DMS153 treated with DMSO at 0.1 percent for 48 hours (cell line): ENCODE results near the gene ERCC2.

Source experiments
- DNase-seq: peaks from one replicate; lab custom pipeline; 2025; ENCODE audit not compliant: unreplicated experiment; lab: John Stamatoyannopoulos, UW

Gene ERCC2

GRCh38 chr19:45356760-45357444 is 13.5 kb downstream of the ERCC2 start:
- no peak for DNase-seq

GRCh38 chr19:45355910-45356309 is 14.5 kb downstream of the ERCC2 start:
- DNase-seq = no peak

- no peak for DNase-seq
These were observed 15.0 kb downstream of the ERCC2 start for GRCh38 chr19:45355402-45355801.

- no peak for DNase-seq
These were observed 16.0 kb downstream of the ERCC2 start for GRCh38 chr19:45354241-45354842.

GRCh38 chr19:45352914-45353796 is 17.2 kb downstream of the ERCC2 start:
- no peak for DNase-seq

GRCh38 chr19:45352471-45352870 is 17.9 kb downstream of the ERCC2 start:
- no peak for DNase-seq

GRCh38 chr19:45352062-45352461 is 18.3 kb downstream of the ERCC2 start:
- no peak for DNase-seq

GRCh38 chr19:45351401-45351952 is 18.9 kb downstream of the ERCC2 start:
- no peak for DNase-seq

- no peak for DNase-seq
These were observed 19.8 kb downstream of the ERCC2 start for GRCh38 chr19:45350477-45351058.

- DNase-seq = no peak
These were observed 20.9 kb downstream of the ERCC2 start for GRCh38 chr19:45349430-45349941.

GRCh38 chr19:45349126-45349415 is 21.3 kb downstream of the ERCC2 start:
- no peak for DNase-seq

- no peak for DNase-seq
These were observed 21.8 kb downstream of the ERCC2 start for GRCh38 chr19:45348367-45349125.

GRCh38 chr19:45347570-45348366 is 22.6 kb downstream of the ERCC2 start:
- DNase-seq = no peak

GRCh38 chr19:45346449-45346848 is 23.9 kb downstream of the ERCC2 start:
- no peak for DNase-seq

- DNase-seq = no peak
These were observed 24.9 kb downstream of the ERCC2 start for GRCh38 chr19:45345506-45345860.

GRCh38 chr19:45344621-45345505 is 25.5 kb downstream of the ERCC2 start:
- no peak for DNase-seq

- DNase-seq = no peak
These were observed 27.5 kb downstream of the ERCC2 start for GRCh38 chr19:45342911-45343310.

GRCh38 chr19:45340899-45341453 is 29.4 kb downstream of the ERCC2 start:
- no peak for DNase-seq
